DMS53 treated with DMSO at 0.1 percent for 48 hours (cell line): ENCODE results near the gene PRKG1.
A peak's percentile ranks its signal among the peaks of the same experiment; 100 is the strongest.
"Not testable (repeated sequence)": the region's sequence is repeated elsewhere in the genome, so short reads cannot be mapped to it uniquely, and the experiment has no call there.

Experiments used
- DNase-seq: peaks from one replicate; lab custom pipeline; 2025; ENCODE audit not compliant: unreplicated experiment; lab: John Stamatoyannopoulos, UW

Gene PRKG1

DNA sequence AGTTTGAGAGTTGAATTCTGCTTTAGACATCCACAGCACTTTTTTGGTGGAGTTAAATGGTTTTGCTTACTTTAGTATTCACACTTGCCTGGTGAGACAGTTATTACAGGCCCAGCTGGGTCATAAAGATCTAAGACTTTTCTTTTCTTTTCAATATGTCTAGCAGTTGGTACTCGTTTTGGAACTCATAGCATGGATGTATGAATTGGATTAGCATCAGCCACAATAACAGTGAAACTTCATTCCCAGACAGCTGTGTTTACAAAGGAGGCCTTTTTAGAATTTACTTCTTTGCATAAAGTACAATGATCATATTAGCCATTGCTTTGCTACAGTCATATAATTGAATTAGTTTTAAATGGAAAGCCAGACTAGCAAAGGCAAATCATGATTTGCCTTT, 1071.3 kb downstream of the PRKG1 start:
- no peak for DNase-seq

DNA sequence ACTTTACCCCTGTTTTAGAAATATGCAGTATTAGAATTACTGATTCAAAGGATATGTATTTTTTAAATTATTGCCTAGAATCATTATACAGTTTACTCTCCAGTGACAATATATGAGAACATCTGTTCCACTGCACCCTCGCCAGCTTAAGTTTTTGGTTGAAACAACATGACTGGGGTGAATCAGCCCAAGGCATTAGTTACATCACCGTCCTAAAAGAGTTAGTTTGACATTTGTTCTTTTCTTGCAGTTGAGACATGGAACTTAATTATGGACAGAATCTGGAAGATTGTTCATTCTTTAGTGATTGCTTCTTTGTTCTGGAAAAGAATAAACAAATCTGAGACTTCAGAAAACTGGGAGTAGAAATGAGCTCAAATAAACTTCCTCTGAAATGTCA, 1072.5 kb downstream of the PRKG1 start:
- DNase-seq, result no peak

DNA sequence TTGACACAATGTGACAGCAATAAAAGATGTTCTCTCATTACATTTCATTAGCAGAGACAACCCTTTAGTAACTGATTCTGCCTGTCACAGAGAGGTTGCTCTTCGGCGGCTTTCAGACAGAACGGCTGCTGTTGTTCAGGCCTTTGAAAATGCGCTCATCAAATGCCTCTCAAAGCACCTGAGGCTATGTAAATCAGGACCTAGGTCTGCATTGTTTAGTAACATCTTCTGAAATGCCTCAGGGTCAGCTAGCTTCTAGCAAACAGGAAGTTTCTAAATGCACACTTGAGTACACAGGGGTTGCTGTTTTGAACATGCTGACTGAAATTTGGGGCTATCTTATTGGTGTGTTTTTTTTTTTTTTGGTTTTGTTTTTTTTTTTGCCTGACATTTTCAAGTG, 1096.5 kb downstream of the PRKG1 start:
- no peak for DNase-seq

DNA sequence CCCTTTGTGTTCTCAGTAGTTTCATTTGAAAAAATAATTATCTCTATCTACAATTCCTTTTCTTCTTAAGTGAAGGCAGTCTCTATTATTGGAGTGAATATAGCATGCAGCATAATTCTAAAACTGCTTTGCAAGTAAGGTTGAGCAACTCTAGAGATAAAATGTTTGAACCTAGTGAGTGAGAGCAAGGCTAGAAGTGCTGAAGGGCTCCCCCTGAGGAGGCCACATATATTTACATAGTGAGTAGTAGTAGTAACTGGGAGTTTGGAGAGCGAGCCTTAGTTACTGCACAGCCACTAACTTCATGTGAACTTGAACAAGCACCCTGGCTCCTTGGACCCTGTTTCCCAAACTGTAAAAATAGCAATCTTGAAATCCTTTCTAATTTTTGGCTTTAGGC, 1098.3 kb downstream of the PRKG1 start:
- DNase-seq, result no peak

DNA sequence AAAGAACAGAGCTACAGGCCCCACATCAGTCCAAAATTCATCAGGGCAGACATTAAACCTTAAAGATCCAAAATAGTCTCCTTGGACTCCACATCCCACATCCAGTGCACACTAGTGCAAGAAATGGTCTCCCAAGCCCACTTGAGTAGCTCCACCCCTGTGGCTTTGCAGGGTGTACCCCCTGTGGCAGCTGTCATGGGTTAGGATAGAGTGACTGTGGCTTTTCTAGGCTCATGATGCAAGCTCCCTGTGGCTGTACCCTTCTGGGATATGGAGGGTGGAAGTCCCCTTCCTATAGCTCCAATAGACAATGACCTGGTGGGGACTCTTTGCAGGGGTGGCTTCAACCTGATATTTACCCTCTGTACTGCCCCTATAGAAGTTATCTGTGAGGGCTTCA, 1111.0 kb downstream of the PRKG1 start:
- no peak for DNase-seq

DNA sequence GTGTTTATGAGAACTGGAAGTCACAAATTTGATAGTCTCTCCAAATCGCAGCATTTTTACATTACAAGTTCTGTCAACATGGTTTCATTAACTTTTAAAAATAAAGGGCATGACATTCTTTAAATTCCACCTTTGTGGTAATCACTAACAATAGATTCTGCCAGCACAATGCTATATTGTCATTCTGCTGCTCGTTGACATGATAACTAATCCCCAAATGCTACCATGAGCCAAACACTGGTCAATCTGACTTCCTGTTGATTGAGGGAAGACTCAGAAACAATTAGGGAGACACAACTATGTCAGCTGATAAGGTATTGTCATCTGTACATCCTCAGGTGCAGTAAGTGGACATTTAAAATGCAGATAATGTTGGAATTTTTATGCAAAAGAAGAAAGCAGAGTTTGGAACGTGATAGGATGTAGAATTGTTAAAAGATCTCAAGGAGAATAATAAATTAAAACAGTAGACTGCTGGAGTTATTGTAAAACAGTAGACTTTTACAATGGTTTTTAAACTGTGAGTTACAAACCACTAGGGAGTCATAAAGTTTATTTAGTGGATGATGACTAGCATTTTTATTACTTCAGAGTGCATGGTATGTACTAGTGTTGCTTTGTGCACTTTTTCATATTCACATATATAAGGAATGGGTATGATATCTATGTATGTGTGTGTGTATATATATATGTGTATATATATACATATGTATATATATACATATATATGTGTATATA, 1113.4 kb downstream of the PRKG1 start:
- DNase-seq, result no peak

DNA sequence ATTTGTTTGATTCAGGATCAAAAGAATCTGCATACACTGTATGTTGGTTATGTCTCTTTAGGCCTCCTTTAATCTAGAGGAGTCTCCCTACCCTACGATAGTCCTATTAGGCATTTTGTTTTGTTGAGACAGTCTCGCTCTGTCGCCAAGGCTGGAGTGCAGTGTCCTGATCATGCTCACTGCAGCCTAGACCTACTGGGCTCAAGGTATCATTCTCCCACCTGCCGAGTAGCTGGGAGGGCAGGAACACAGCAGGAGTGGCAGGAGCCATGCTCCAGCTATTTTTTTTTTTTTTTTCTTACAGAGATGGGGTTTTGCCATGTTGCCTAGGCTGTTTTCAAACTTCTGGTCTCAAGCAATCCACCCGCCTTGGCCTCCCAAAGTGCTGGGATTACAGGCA, 1116.8 kb downstream of the PRKG1 start:
- no peak for DNase-seq

DNA sequence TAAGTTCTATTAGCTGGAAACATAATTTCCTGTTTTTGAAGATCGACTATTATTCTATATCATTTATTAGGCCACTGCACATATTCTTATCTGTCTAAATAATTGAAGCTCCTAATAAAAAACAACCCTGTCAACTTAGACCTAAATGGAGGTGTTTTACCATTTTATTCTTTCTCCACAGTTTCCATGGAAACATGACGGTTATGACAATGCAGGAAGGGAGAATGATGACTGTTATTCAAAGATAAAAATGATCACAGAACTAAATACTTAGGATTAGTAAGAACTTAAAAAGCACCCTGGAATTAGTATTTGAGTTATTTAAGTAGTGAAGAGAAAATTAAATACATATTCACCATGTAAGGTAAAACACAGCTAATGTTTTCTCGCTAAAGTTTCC, 1119.9 kb downstream of the PRKG1 start:
- no peak for DNase-seq

DNA sequence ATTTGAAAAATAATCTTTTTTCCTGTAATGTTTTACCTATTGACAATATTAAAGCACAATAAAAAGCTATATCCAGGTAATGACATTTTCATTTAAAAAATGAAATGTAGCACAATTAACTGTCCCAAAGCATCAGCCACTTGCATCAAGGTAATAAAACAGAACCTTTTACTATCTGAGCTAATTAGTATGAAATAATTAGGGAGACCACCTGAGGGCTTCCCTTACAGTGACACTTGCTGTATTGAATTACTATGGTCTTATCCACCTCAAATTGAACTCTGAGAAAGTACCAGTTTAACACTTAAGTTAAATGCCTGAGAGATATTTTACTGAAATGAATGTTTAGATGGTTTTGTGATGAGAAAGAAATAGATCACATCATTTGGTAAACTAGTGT, 1120.4 kb downstream of the PRKG1 start:
- DNase-seq, result no peak

DNA sequence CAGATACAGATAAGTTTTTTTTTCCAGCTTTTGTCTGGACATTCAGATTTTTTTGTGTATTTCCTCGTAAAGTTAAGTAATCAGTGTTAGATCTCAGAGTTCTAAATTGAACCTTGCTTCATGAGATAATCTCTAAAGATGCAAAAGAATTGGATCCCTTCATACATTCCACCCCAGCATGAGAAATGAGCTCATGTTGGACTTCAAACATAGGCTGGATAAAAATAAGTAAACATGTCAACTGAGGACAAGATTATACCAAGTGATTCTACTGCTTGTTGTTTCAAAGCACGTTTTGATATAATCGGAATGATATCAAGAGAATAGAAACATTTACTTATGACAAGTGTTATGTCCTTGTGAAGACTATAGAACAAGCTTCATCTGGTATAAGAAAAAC, 1122.8 kb downstream of the PRKG1 start:
- no peak for DNase-seq

DNA sequence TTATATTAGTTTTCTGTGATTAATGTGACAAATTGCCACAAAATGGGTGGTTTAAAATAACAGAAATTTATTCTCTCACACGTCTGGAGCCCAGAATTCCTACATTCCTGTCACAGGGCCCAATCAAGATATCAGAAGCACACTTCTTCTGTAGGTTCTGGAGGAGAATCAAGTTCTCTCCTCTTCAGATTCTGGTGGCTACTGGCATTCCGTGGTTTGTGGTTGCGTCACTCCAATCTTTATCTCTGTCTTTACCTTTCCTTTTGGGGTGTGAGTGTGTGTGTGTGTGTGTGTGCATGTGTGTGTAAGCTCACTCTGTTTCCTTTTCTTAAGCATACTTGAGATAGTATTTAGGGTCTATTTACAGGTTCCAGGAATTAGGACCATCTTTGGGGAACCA, 1124.3 kb downstream of the PRKG1 start:
- DNase-seq, result no peak

DNA sequence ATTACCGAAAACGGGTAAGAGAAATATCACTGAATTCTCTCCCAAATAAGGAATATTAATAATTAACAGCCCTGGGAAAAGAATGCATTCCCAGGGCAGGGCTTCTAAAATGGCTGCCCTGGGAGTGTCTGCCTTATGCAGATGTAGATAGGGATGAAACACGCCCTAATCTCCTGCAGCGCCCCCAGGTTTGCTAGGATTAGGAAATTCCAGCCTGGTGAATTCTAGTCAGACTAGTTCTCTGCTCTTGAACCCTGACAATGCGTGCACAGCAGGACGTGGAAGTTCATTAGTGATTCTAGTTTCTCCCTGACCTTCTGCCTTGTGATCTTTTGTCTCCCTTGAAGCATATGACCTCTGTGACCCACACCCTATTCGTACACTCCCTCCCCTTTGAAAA, 1130.6 kb downstream of the PRKG1 start:
- DNase-seq, result not testable (repeated sequence)

DNA sequence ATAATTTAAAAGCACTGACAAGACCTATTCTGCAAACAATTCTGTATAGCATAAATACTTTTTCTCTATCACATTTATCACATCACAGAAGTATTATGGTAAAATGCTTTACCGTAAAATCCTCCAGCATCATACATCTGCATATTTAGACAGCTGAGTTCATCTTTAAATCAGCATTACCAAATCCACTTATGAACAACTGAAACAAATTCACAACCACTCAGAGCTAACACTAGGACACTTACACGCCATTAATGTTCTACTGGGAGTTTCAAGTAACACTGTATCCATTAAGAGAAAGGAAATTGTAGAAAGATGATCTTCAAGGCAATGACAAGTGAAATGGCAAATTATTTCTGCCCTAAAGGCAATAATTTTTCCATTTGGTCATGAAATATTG, 1134.1 kb downstream of the PRKG1 start:
- no peak for DNase-seq

DNA sequence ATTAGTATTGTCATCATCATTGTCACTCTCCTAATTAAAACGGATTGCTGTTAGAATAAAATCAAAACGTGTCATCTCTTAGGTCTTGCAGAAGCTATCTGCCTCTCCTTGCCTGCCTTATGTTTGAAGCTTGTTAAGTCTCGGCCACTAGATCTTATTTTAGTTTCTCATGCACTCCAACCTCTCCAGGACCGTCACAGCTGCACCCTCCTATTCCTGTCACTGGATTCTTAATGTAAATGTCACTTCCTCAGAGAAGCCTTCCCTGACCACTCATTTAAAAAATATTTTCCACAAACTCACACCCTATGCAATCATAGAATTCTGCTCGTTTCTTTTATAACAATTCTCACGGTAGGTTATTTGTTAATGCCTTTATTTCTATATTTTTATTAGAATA, 1135.9 kb downstream of the PRKG1 start:
- no peak for DNase-seq

DNA sequence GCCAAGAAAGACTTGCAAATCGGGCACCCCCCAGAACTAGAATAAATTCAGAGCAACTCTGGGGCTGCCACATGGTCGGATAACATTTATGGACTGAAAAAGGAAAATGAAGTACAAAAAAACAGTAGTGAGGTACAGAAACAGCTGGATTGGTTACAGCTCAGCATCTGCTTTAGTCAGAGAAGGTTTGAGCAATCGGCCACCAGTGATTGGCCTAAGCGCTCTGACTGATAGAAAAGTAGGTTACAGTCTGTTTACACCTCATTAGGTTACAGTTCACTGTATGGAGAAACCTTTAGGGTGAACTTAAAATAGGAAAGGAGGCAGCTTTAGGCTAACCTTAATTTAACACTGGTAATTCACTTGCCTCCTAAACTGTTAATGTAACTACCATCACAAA, 1137.8 kb downstream of the PRKG1 start:
- DNase-seq, result no peak

DNA sequence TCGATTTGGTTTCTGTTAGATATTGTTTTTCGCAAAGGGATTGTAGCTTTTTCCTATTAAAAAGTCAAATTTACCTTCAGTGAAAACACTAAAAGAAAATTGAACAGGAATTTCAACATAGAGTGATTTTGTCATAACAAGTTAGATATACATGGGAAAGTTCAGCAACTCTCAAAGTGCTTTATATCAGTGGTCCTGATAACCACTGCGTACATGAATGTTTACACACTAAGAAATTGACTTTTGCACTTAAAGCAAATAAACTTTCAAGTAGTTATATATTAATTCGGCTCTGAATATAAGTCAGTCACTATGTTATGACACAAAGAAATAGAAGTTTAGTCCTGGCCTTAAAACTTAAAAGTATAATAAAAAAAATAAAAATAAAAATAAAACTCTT, 1138.5 kb downstream of the PRKG1 start:
- no peak for DNase-seq

DNA sequence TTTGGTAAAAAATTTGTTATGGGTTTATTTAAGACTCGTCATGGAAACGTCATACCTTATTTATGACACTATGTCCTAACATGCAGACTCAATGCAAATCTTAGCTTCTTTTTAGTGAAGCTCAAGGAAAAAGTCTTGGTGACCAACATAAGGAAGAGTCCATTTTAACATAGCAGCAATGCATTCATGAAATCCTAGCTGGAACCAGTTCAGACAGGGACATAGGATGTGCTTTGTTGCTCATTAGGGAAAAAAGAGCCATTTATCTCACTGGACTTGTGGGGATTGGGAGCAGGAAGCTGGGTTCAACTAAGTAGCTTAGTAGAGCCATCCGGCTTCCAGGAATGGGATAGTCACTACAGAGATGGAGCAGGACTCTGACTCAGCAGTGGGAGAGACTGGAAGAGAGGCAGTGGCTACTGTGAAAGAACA, 1139.0 kb downstream of the PRKG1 start:
- no peak for DNase-seq

DNA sequence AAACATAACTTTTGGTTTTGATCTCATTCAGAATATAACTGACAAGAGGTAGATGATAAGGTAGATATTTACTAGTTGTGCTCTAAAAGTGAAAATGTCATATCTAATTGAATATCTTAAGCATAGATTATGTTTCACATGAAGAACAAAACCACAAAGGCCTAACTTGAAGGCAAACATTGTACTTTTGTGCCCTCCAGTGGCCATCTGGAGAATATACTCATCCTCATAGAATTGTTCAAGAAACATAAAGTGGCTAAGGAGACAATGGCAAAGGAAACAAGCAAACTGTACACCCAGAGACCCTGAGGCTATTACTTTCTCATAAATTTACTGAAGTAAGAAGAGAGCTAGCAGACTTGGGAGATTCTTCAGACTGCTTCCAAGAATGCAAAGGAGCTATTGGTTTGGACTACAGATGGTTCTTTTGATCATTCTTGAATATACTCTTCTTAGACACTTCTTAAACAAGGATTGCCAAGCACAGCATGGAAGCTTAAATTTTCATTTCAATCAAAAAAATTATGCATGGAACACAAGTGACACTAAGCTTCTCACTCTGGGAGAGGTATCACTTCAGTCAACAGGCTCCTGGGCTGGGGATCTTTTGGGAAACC, 1141.6 kb downstream of the PRKG1 start:
- DNase-seq, result peak; percentile 66

DNA sequence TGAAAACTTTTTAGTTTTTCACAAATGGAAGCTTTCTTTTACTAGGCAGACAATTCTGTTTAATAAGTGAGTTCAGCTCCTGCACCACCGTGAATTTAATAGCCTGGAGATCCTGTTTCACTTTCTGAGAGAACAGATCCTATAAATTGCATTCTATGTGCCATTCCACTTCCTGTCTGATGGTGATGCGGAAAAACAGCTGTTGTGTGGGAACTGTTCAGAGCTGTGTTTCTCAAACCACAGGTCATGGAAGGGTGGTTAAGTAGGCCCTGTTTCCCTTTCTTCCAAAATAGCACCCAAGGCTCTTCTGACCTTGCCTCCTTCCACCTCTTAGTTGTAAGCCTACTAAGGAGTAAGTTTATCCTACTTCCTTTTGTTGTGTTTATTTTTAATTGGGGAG, 1142.6 kb downstream of the PRKG1 start:
- peak; percentile 20 for DNase-seq

DNA sequence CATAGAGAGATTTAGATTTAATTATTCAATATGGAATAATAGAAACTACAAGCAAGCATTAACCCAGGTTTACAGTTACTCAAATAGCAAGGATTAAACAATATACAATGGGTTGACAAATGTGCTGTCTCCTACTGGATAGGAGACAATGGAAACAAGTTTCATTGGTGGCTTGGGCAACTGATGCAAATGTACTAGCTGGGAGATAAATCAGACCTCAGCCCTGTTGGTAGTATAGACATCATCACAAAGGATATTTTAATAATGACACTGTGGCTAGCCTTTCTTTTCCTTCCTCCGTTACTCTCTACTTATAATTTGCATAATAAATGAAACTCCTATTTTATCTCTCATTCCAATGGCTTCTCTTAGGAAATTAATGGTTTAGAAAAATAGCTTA, 1143.2 kb downstream of the PRKG1 start:
- no peak for DNase-seq

DNA sequence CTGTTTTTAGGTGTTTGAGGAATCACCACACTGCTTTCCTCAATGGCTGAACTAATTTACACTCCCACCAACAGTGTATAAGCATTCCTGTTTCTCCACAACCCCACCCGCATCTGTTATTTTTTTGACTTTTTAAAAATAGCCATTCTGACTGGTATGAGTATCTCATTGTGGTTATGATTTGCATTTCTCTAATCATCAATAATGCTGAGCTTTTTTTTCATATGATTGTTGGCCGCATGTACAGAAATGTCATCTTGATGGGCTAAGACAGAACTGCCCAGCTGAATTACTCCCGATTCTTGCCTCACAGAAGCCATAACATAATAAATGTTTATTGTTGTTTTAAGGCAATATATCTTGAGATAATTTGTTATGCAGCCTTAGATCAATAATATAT, 1146.7 kb downstream of the PRKG1 start:
- DNase-seq, result no peak

DNA sequence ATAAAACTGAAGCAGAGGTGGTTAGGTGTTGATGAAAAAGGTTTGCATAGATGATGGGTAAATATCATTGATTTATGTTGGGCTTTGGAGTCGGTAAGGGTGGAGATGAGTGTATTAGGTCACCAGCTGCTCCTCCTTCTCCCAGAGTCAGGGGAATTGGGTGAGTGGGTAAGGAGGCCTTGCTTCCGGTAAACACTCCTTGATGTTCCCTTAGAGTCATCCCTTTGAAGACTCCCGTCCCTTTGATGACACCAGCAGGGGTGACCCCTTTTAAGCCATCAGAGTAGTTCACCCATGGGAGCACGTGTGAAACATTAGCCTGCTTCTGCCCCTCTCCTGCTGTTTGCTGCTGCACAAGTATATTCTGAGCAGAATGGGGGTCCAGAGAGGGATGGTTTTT, 1147.6 kb downstream of the PRKG1 start:
- no peak for DNase-seq
